SK-N-SH treated with all-trans-retinoic acid at 6 μM for 48 hours (cell line): ENCODE measurements around the gene ZNF474.

Source experiments
- ATAC-seq: fragments of 200-7000 bp; cut with Tn5 transposase; 3 replicates; pipeline ENCODE4 v1.9.1; 2020; ENCODE audit warnings: mild to moderate bottlenecking, moderate library complexity
- ARNTL ChIP-seq: fragments of 450-650 bp; formaldehyde crosslinking; IDR thresholded peaks from 2 replicates; pipeline ENCODE4 v1.5.0; 2020; ENCODE audit warnings: low read depth, mild to moderate bottlenecking, moderate library complexity, borderline replicate concordance
- CREB5 ChIP-seq: fragments of 250-450 bp; sonication (Bioruptor Pico); IDR thresholded peaks from 2 replicates; pipeline ENCODE4 v1.5.1; 2020; ENCODE audit warnings: low read depth, mild to moderate bottlenecking, moderate library complexity
- CSDC2 ChIP-seq: fragments of 250-450 bp; sonication (Bioruptor Pico); IDR thresholded peaks from 2 replicates; pipeline ENCODE4 v1.5.0; 2020; ENCODE audit warnings: mild to moderate bottlenecking, moderate library complexity
- CSRNP3 ChIP-seq: fragments of 250-450 bp; sonication (Bioruptor Pico); IDR thresholded peaks from 2 replicates; pipeline ENCODE4 v1.5.1; 2021; ENCODE audit warnings: mild to moderate bottlenecking, moderate library complexity
- GLIS3 ChIP-seq: fragments of 250-450 bp; sonication (Bioruptor Pico); IDR thresholded peaks from 2 replicates; pipeline ENCODE4 v1.5.0; 2020; ENCODE audit warnings: mild to moderate bottlenecking, moderate library complexity
- ISL1 ChIP-seq: fragments of 250-450 bp; sonication (Bioruptor Pico); IDR thresholded peaks from 2 replicates; pipeline ENCODE4 v2.1.2; 2022; ENCODE audit warnings: mild to moderate bottlenecking, moderate library complexity
- OSR1 ChIP-seq: fragments of 250-450 bp; sonication (Bioruptor Pico); IDR thresholded peaks from 2 replicates; pipeline ENCODE4 v1.8.0; 2022; ENCODE audit warnings: moderate library complexity, mild to moderate bottlenecking, inconsistent platforms
- PATZ1 ChIP-seq: fragments of 250-450 bp; sonication (Bioruptor Pico); IDR thresholded peaks from 2 replicates; pipeline ENCODE4 v1.8.0; 2020; ENCODE audit warnings: mild to moderate bottlenecking, moderate library complexity, borderline replicate concordance
- PPARA ChIP-seq: fragments of 250-450 bp; sonication (Bioruptor Pico); IDR thresholded peaks from 2 replicates; pipeline ENCODE4 v1.5.0; 2020; ENCODE audit warnings: mild to moderate bottlenecking, borderline replicate concordance
- RARB ChIP-seq: fragments of 250-450 bp; sonication (Bioruptor Pico); IDR thresholded peaks from 2 replicates; pipeline ENCODE4 v1.8.0; 2021; ENCODE audit warnings: mild to moderate bottlenecking, moderate library complexity
- SNAI2 ChIP-seq: fragments of 250-450 bp; sonication (Bioruptor Pico); IDR thresholded peaks from 2 replicates; pipeline ENCODE4 v1.5.0; 2020; ENCODE audit warnings: mild to moderate bottlenecking, moderate library complexity
- TOX ChIP-seq: fragments of 250-450 bp; sonication (Bioruptor Pico); IDR thresholded peaks from 2 replicates; pipeline ENCODE4 v1.8.0; 2021; ENCODE audit warnings: mild to moderate bottlenecking, moderate library complexity, borderline replicate concordance
- TSHZ2 ChIP-seq: fragments of 250-450 bp; sonication (Bioruptor Pico); IDR thresholded peaks from 2 replicates; pipeline ENCODE4 v1.5.0; 2020; ENCODE audit warnings: mild to moderate bottlenecking, moderate library complexity
- ZC3H10 ChIP-seq: fragments of 250-450 bp; sonication (Bioruptor Pico); IDR thresholded peaks from 2 replicates; pipeline ENCODE4 v1.5.1; 2021; ENCODE audit warnings: mild to moderate bottlenecking, moderate library complexity
- ZFP3 ChIP-seq: fragments of 250-450 bp; sonication (Bioruptor Pico); IDR thresholded peaks from 2 replicates; pipeline ENCODE4 v1.5.0; 2020; ENCODE audit warnings: mild to moderate bottlenecking, moderate library complexity
- ZFP30 ChIP-seq: fragments of 450-650 bp; formaldehyde crosslinking; IDR thresholded peaks from 2 replicates; pipeline ENCODE4 v1.5.0; 2022; ENCODE audit warnings: mild to moderate bottlenecking, moderate library complexity
- ZNF565 ChIP-seq: fragments of 450-650 bp; formaldehyde crosslinking; conservative IDR thresholded peaks from 2 replicates; pipeline ENCODE4 v1.5.0; 2020; ENCODE audit warnings: low read depth, mild to moderate bottlenecking, moderate library complexity
- ZNF70 ChIP-seq: fragments of 450-650 bp; formaldehyde crosslinking; IDR thresholded peaks from 2 replicates; pipeline ENCODE4 v1.5.0; 2020; ENCODE audit warnings: mild to moderate bottlenecking, moderate library complexity
- ZNF8 ChIP-seq: fragments of 450-650 bp; formaldehyde crosslinking; IDR thresholded peaks from 2 replicates; pipeline ENCODE4 v1.5.0; 2020; ENCODE audit warnings: mild to moderate bottlenecking, moderate library complexity

ZNF474 gene

GRCh38 chr5:122184676-122185255 lies 55.4 kb downstream of the ZNF474 start:
- TF ChIP-seq ZFP30 (CRISPR knock-in tag) (no peak), ZC3H10 (CRISPR knock-in tag) (no peak), OSR1 (CRISPR knock-in tag) (no peak), SNAI2 (CRISPR knock-in tag) (no peak), GLIS3 (no peak), ZNF8 (CRISPR knock-in tag) (no peak), TOX (CRISPR knock-in tag) (no peak), ZFP3 (CRISPR knock-in tag) (no peak), PATZ1 (CRISPR knock-in tag) (no peak), TSHZ2 (CRISPR knock-in tag) (no peak), RARB (CRISPR knock-in tag) (no peak), ZNF565 (CRISPR knock-in tag) (no peak), CSRNP3 (CRISPR knock-in tag) (no peak), ISL1 (CRISPR knock-in tag) (no peak), ZNF70 (CRISPR knock-in tag) (no peak)
- TF ChIP-seq, all 23 proteins: peak for 0
- ATAC-seq, result no peak

GRCh38 chr5:122187426-122187825 lies 58.1 kb downstream of the ZNF474 start:
- no peak for ATAC-seq
- no peak for TF ChIP-seq ZNF8 (CRISPR knock-in tag)
- TF ChIP-seq CSDC2, result no peak
- no peak for TF ChIP-seq PPARA (CRISPR knock-in tag)
- TF ChIP-seq CREB5 (CRISPR knock-in tag), result no peak
- TF ChIP-seq TOX (CRISPR knock-in tag), result no peak
- TF ChIP-seq ARNTL (CRISPR knock-in tag), result no peak

GRCh38 chr5:122190156-122190555 lies 60.8 kb downstream of the ZNF474 start:
- ATAC-seq, result no peak
- TF ChIP-seq ZFP3 (CRISPR knock-in tag), result no peak
- TF ChIP-seq ISL1 (CRISPR knock-in tag), result no peak
- TF ChIP-seq PPARA (CRISPR knock-in tag), result no peak
- no peak for TF ChIP-seq RARB (CRISPR knock-in tag)
- TF ChIP-seq CSRNP3 (CRISPR knock-in tag), result no peak
